ENCODE results near the gene TYSND1.

The TYSND1 gene

DNA sequence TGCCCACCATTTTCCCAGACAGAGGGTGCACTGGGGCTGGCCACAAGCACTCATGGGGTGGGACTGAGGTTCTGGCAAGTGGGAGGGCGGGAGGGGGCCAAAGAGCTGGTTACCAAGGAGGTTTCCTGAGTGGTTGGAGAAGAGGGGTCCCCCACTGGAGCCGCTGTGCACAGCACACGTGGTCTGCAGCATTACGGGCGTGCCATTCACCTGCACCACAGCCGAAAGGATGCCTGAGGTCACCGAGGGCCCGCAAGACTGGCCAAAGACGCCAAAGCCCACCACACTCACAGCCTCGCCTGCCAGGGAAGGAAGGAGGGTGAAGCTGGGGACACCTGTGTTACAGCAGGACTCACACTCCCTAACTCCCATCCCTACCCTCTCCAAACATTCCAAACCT is 3.9 kb downstream of the TYSND1 start:
- Histone ChIP-seq H3K36me3 (ENCODE audit: insufficient read depth, low read length) (peaks cover 10% of the 10 kb centered on the region), H3K4me2 (ENCODE audit: low read length) (no peak overlapping the region), H3K27me3 (ENCODE audit: control insufficient read depth, insufficient read depth, low read length) (no peaks in the 10 kb centered on the region), H3K9ac (ENCODE audit: low read depth, low read length) (no peak overlapping the region), H3K4me3 (ENCODE audit: low read length) (no peak overlapping the region), H3K9me3 (replicated peaks; ENCODE audit: low read length) (no peaks in the 10 kb centered on the region), H3K4me1 (ENCODE audit: control insufficient read depth, insufficient read depth, low read length) (peaks cover 18% of the 10 kb centered on the region)

GRCh38 chr10:70140297-70140696 is 6.2 kb downstream of the TYSND1 start:
- peaks cover 13% of the 10 kb centered on the region for H3K36me3 ChIP-seq (ENCODE audit: insufficient read depth, low read length)

GRCh38 chr10:70139997-70140250 is 6.6 kb downstream of the TYSND1 start:
- H3K4me2 ChIP-seq (ENCODE audit: low read length) = no peak overlapping the region
- no peaks in the 10 kb centered on the region for H3K27me3 ChIP-seq (ENCODE audit: control insufficient read depth, insufficient read depth, low read length)
- no peaks in the 10 kb centered on the region for H3K9me3 ChIP-seq (replicated peaks; ENCODE audit: low read length)
- H3K4me1 ChIP-seq (ENCODE audit: control insufficient read depth, insufficient read depth, low read length) = peaks cover 1% of the 10 kb centered on the region
- no peak overlapping the region for H3K9ac ChIP-seq (ENCODE audit: low read depth, low read length)
- H3K4me3 ChIP-seq (ENCODE audit: low read length) = no peak overlapping the region
- H3K36me3 ChIP-seq (ENCODE audit: insufficient read depth, low read length) = peaks cover 13% of the 10 kb centered on the region

More at GRCh38 chr10:70140297-70140696, 6.2 kb downstream of the TYSND1 start:
- Histone ChIP-seq H3K4me2 (ENCODE audit: low read length) (no peak overlapping the region), H3K4me1 (ENCODE audit: control insufficient read depth, insufficient read depth, low read length) (peaks cover 5% of the 10 kb centered on the region), H3K4me3 (ENCODE audit: low read length) (no peak overlapping the region), H3K9me3 (replicated peaks; ENCODE audit: low read length) (no peaks in the 10 kb centered on the region), H3K27me3 (ENCODE audit: control insufficient read depth, insufficient read depth, low read length) (no peaks in the 10 kb centered on the region), H3K9ac (ENCODE audit: low read depth, low read length) (no peak overlapping the region)

DNA sequence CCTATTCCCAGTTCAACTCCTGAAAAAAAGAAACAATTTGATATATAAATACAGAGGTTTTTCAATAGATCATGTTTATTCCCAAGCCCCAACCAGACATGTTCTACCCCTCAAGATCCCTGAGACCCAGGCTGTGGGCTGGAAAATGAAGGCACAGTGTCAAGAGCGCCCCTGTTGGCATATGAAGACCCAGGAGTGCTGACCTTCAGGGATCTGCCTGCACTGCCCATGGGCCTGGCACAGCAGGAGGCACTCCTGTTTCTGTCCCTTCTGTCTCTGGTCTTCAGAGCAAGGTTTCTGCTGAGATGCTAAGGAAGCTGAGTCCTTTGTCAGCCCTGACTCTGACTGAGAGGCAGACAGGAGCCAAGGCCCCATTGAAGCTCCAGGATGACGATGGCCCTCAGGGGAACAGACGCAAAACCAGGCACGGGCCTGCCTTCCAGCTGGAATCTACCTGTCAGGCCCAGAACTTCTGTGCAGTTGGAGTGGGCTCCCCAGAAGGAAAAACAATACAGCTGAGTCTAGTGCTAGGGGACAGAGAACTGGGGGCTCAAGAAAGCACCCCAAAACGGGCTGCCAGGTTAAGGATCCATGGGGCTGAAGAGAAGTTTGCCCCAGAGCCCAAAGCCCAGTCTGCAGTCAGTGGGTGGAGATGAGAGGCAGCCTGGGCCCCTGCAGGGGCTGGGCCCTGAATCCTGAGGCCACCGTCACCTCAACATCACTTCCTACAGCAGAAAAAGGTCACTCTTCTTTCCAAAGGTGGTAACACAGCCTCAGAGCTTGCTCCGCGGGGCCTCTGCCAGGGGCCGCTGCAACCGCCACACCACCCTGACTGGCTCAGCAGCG is 7.1 kb downstream of the TYSND1 start:
- no peaks in the 10 kb centered on the region for H3K9me3 ChIP-seq (replicated peaks; ENCODE audit: low read length)
- H3K4me2 ChIP-seq (ENCODE audit: low read length) = no peak overlapping the region
- no peak overlapping the region for H3K9ac ChIP-seq (ENCODE audit: low read depth, low read length)
- H3K4me3 ChIP-seq (ENCODE audit: low read length) = no peak overlapping the region
- H3K27me3 ChIP-seq (ENCODE audit: control insufficient read depth, insufficient read depth, low read length) = no peaks in the 10 kb centered on the region
- no peaks in the 10 kb centered on the region for H3K4me1 ChIP-seq (ENCODE audit: control insufficient read depth, insufficient read depth, low read length)
- H3K36me3 ChIP-seq (ENCODE audit: insufficient read depth, low read length) = peaks cover 13% of the 10 kb centered on the region

DNA sequence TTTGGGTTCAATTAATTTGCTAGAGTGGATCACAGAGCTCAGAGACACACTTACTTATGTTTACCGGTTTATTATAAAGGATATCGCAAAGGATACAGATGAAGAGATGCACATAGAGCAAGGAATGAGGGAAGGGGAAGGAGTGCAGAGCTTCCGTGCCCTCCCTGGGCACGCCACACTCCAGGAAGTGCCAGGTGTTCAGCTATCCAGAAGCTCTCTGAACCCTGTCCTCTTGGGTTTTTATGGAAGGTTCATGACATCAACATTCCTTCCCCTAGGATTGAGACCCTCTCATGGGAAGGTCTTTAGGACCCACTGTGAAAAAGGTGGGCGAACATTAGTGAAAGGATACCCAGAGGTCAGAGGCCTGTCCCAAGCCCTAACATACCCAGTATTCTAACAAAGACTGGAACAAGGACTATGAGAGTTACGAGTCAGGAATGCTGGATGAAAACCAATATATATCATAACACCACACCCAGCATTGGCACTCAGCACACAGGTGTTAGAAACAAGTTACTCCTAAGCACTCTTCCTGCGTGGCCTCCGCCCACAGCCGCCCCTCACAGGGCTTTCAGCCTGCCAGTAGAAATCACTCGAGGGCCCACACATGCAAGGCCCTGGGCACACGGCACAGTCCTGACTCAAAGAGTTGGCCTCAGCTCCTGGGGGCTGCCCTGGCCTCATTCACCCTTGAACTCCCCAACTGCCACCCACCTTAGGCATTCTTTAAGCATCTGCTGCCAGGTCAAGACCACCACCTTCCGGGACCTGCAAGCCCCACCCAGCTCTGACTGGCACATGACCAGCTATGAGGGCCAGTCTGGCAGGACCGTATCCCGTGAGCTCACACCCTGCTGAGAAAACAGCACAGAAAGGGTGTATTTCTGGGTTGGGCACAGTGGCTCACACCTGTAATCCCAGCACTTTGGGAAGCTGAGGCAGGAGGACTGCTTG is 8.3 kb downstream of the TYSND1 start:
- peaks cover 10% of the 10 kb centered on the region for H3K36me3 ChIP-seq (ENCODE audit: insufficient read depth, low read length)
- no peaks in the 10 kb centered on the region for H3K9me3 ChIP-seq (replicated peaks; ENCODE audit: low read length)
- H3K4me2 ChIP-seq (ENCODE audit: low read length) = no peak overlapping the region
- peaks cover 2% of the 10 kb centered on the region for H3K4me1 ChIP-seq (ENCODE audit: control insufficient read depth, insufficient read depth, low read length)
- no peak overlapping the region for H3K4me3 ChIP-seq (ENCODE audit: low read length)
- no peaks in the 10 kb centered on the region for H3K27me3 ChIP-seq (ENCODE audit: control insufficient read depth, insufficient read depth, low read length)
- no peak overlapping the region for H3K9ac ChIP-seq (ENCODE audit: low read depth, low read length)

GRCh38 chr10:70137135-70137534 is 9.4 kb downstream of the TYSND1 start:
- no peaks in the 10 kb centered on the region for H3K27me3 ChIP-seq (ENCODE audit: control insufficient read depth, insufficient read depth, low read length)
- H3K4me3 ChIP-seq (ENCODE audit: low read length) = no peak overlapping the region
- H3K4me2 ChIP-seq (ENCODE audit: low read length) = no peak overlapping the region
- no peaks in the 10 kb centered on the region for H3K9me3 ChIP-seq (replicated peaks; ENCODE audit: low read length)
- H3K9ac ChIP-seq (ENCODE audit: low read depth, low read length) = no peak overlapping the region
- H3K4me1 ChIP-seq (ENCODE audit: control insufficient read depth, insufficient read depth, low read length) = peaks cover 10% of the 10 kb centered on the region
- H3K36me3 ChIP-seq (ENCODE audit: insufficient read depth, low read length) = peaks cover 10% of the 10 kb centered on the region

GRCh38 chr10:70135684-70136083 is 10.8 kb downstream of the TYSND1 start:
- H3K36me3 ChIP-seq (ENCODE audit: insufficient read depth, low read length) = peaks cover 10% of the 10 kb centered on the region
- no peak overlapping the region for H3K4me2 ChIP-seq (ENCODE audit: low read length)
- H3K4me1 ChIP-seq (ENCODE audit: control insufficient read depth, insufficient read depth, low read length) = peaks cover 24% of the 10 kb centered on the region
- no peaks in the 10 kb centered on the region for H3K27me3 ChIP-seq (ENCODE audit: control insufficient read depth, insufficient read depth, low read length)
- no peaks in the 10 kb centered on the region for H3K9me3 ChIP-seq (replicated peaks; ENCODE audit: low read length)
- no peak overlapping the region for H3K4me3 ChIP-seq (ENCODE audit: low read length)
- no peak overlapping the region for H3K9ac ChIP-seq (ENCODE audit: low read depth, low read length)

GRCh38 chr10:70135046-70135445 is 11.5 kb downstream of the TYSND1 start:
- Histone ChIP-seq H3K9ac (ENCODE audit: low read depth, low read length) (no peak overlapping the region), H3K27me3 (ENCODE audit: control insufficient read depth, insufficient read depth, low read length) (no peaks in the 10 kb centered on the region), H3K4me2 (ENCODE audit: low read length) (no peak overlapping the region), H3K4me3 (ENCODE audit: low read length) (no peak overlapping the region), H3K9me3 (replicated peaks; ENCODE audit: low read length) (no peaks in the 10 kb centered on the region), H3K36me3 (ENCODE audit: insufficient read depth, low read length) (peaks cover 14% of the 10 kb centered on the region), H3K4me1 (ENCODE audit: control insufficient read depth, insufficient read depth, low read length) (peaks cover 29% of the 10 kb centered on the region)

GRCh38 chr10:70132098-70133029 is 14.1 kb downstream of the TYSND1 start, which contains the start of gene AIFM2:
Gene AIFM2 (minus strand): TSS chr10:70132825. CDS start chr10:70124084, 8,741 bp downstream.
- Histone ChIP-seq H3K4me3 (ENCODE audit: low read length) (peak within 1 kb of the TSS; percentile 89), H3K4me2 (ENCODE audit: low read length) (peak within 1 kb of the TSS; percentile 98), H3K9me3 (replicated peaks; ENCODE audit: low read length) (no peaks in the 10 kb centered on the region), H3K36me3 (ENCODE audit: insufficient read depth, low read length) (peaks cover 8% of the 10 kb centered on the region), H3K9ac (ENCODE audit: low read depth, low read length) (peak within 1 kb of the TSS; percentile 88), H3K4me1 (ENCODE audit: control insufficient read depth, insufficient read depth, low read length) (peaks cover 29% of the 10 kb centered on the region), H3K27me3 (ENCODE audit: control insufficient read depth, insufficient read depth, low read length) (no peaks in the 10 kb centered on the region)

DNA sequence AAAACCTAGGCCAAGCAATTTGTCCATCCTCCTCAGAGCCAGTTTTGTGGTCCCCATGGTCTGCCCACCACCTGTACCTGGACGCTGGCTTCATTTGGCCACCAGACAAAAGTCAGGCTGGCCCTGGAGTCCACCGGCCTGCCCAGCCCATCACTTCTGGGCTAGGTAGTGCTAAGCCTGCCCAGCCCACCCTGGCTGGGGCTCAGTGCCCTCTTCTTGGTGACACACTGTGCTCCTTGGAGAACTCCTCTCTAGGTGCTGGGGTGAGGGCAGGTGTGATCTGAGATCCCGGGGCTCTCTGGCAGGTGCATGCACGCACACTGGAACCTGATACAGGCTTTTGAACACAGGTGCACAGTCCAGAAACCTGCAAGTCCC is 15.0 kb downstream of the TYSND1 start:
- Histone ChIP-seq H3K4me2 (ENCODE audit: low read length) (peak overlapping the region; percentile 98), H3K9ac (ENCODE audit: low read depth, low read length) (peak overlapping the region; percentile 88), H3K9me3 (replicated peaks; ENCODE audit: low read length) (no peaks in the 10 kb centered on the region), H3K36me3 (ENCODE audit: insufficient read depth, low read length) (peaks cover 5% of the 10 kb centered on the region), H3K4me1 (ENCODE audit: control insufficient read depth, insufficient read depth, low read length) (peaks cover 29% of the 10 kb centered on the region), H3K27me3 (ENCODE audit: control insufficient read depth, insufficient read depth, low read length) (no peaks in the 10 kb centered on the region), H3K4me3 (ENCODE audit: low read length) (peak overlapping the region; percentile 89)

All from skeletal muscle satellite cell (primary cell).